ENCODE results near the gene PEX11B.

DNA sequence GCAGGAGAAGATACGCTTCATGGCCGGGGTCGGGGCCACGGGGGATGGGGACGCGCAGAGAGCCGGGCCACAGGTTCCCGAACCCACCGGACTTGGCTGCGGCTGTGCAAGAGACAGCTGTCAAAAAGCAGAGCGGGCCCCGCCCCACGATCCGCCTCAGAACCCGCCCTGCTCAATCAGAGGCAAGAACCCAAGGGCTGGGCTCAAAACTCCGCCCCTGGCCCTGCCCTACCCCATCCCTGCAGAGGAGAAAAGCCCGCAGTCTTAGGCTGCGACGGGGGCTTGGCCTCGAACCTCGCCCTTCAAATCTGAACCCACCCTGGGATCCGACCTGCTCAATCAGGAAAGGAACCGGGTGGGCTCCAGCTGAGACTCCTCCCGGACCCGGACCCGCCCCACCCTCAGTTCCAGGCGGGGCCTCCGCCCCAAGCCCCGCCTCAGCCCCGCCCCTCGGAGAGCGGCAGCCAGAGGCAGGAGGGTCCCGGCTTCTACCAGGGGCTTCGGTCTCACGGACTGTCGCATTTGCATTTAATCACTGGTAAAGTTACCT lies 32.7 kb downstream of the PEX11B start, which contains the start of gene ANKRD35:
- TF ChIP-seq, protein P1, sequence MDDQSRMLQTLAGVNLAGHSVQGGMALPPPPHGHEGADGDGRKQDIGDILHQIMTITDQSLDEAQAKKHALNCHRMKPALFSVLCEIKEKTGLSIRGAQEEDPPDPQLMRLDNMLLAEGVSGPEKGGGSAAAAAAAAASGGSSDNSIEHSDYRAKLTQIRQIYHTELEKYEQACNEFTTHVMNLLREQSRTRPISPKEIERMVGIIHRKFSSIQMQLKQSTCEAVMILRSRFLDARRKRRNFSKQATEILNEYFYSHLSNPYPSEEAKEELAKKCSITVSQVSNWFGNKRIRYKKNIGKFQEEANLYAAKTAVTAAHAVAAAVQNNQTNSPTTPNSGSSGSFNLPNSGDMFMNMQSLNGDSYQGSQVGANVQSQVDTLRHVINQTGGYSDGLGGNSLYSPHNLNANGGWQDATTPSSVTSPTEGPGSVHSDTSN (CRISPR knock-in tag; IDR thresholded peaks at IDR 0.05): no peak
- TF ChIP-seq, protein P2, sequence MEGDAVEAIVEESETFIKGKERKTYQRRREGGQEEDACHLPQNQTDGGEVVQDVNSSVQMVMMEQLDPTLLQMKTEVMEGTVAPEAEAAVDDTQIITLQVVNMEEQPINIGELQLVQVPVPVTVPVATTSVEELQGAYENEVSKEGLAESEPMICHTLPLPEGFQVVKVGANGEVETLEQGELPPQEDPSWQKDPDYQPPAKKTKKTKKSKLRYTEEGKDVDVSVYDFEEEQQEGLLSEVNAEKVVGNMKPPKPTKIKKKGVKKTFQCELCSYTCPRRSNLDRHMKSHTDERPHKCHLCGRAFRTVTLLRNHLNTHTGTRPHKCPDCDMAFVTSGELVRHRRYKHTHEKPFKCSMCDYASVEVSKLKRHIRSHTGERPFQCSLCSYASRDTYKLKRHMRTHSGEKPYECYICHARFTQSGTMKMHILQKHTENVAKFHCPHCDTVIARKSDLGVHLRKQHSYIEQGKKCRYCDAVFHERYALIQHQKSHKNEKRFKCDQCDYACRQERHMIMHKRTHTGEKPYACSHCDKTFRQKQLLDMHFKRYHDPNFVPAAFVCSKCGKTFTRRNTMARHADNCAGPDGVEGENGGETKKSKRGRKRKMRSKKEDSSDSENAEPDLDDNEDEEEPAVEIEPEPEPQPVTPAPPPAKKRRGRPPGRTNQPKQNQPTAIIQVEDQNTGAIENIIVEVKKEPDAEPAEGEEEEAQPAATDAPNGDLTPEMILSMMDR (tag by site-specific recombination; IDR thresholded peaks at IDR 0.05): no peak
- TF ChIP-seq ZNF558 (tag by site-specific recombination; IDR thresholded peaks at IDR 0.05) (no peak), ZNF274 (IDR thresholded peaks at IDR 0.05; ENCODE audit: low read length) (no peak), ZNF274 (tag by site-specific recombination; IDR thresholded peaks at IDR 0.05; ENCODE audit: borderline replicate concordance) (no peak), ZNF175 (tag by site-specific recombination; IDR thresholded peaks at IDR 0.05) (no peak), MYNN (tag by site-specific recombination; IDR thresholded peaks at IDR 0.05; ENCODE audit: borderline replicate concordance) (no peak), SP3 (tag by site-specific recombination; IDR thresholded peaks at IDR 0.05) (peak; percentile 93), ZNF549 (tag by site-specific recombination; IDR thresholded peaks at IDR 0.05) (no peak), ZNF324 (tag by site-specific recombination; IDR thresholded peaks at IDR 0.05) (no peak), TCF7L2 (IDR thresholded peaks at IDR 0.05; ENCODE audit: borderline replicate concordance, low read depth, low read length) (no peak), ZNF157 (tag by site-specific recombination; IDR thresholded peaks at IDR 0.05) (no peak)
- TF ChIP-seq, protein P3, sequence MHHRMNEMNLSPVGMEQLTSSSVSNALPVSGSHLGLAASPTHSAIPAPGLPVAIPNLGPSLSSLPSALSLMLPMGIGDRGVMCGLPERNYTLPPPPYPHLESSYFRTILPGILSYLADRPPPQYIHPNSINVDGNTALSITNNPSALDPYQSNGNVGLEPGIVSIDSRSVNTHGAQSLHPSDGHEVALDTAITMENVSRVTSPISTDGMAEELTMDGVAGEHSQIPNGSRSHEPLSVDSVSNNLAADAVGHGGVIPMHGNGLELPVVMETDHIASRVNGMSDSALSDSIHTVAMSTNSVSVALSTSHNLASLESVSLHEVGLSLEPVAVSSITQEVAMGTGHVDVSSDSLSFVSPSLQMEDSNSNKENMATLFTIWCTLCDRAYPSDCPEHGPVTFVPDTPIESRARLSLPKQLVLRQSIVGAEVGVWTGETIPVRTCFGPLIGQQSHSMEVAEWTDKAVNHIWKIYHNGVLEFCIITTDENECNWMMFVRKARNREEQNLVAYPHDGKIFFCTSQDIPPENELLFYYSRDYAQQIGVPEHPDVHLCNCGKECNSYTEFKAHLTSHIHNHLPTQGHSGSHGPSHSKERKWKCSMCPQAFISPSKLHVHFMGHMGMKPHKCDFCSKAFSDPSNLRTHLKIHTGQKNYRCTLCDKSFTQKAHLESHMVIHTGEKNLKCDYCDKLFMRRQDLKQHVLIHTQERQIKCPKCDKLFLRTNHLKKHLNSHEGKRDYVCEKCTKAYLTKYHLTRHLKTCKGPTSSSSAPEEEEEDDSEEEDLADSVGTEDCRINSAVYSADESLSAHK (tag by site-specific recombination; IDR thresholded peaks at IDR 0.05): no peak
- TF ChIP-seq, protein P4, sequence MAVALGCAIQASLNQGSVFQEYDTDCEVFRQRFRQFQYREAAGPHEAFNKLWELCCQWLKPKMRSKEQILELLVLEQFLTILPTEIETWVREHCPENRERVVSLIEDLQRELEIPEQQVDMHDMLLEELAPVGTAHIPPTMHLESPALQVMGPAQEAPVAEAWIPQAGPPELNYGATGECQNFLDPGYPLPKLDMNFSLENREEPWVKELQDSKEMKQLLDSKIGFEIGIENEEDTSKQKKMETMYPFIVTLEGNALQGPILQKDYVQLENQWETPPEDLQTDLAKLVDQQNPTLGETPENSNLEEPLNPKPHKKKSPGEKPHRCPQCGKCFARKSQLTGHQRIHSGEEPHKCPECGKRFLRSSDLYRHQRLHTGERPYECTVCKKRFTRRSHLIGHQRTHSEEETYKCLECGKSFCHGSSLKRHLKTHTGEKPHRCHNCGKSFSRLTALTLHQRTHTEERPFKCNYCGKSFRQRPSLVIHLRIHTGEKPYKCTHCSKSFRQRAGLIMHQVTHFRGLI (tag by site-specific recombination; IDR thresholded peaks at IDR 0.05): no peak

Measured in HEK293 (cell line).